UCSD-AML1 (cell line): ENCODE results near the gene SYNPR.

Experiments used
- DNase-seq: peaks from one replicate; lab custom pipeline; 2025; ENCODE audit not compliant: unreplicated experiment; lab: John Stamatoyannopoulos, UW

SYNPR gene

DNA sequence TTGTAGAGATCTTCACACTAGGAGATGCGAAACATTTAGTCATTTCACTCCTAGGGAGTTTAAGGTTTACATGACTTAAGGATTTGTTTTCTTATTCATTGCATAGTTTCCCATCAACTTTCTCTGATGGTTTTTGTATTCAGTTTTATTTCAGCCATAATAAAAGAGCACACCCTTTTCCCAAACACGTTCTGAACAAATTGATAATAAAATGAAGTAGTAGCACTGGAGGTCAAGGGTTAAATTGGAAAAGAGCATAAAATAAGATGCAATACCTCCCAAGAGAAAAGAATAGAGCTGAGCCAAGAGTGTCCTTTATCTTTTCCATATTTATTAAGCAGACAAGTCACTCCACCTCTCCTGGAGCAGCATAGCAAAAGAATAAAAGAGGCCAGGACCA is 104.9 kb downstream of the SYNPR start:
- no peak for DNase-seq

DNA sequence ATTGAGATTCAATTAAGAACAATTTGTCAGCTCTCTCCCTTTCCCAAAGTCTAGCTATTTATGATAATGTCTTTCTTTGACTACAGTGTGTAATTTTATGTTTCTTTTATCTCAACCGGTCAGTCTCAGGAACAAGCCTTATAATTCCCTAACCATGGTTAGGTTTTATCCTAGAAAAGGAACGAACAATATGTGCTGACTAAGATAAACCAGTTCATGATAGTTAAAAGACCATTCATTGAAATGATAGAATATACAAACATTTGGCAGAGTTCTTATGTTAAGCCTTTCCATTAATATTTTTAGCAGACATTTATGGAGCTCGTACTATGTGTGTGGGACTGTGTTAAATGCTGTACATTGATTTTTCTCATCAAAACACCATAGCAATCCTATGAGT is 106.3 kb downstream of the SYNPR start:
- no peak for DNase-seq

DNA sequence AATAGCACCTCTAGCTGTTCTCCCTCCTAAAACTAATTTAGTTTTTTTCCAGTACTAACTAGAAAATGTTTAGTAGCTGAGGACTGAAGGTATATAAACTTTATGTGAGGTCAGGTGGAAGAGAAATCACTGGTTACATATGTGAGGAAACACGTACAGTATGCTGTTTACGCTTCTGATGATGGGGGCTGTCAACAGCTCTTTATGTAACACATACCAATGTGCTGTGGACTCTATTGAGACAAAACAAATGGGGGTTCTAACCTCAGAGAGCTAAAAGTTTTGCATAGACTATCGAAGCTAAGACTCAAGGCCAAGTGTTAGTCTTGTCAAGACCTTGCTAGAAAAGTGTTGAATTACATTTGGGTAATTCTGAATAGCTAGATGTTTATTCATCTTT is 107.5 kb downstream of the SYNPR start:
- DNase-seq = no peak

- no peak for DNase-seq
These were observed 108.5 kb downstream of the SYNPR start for GRCh38 chr3:63386568-63386967.

- no peak for DNase-seq
These were observed 109.5 kb downstream of the SYNPR start for GRCh38 chr3:63387568-63387967.

DNA sequence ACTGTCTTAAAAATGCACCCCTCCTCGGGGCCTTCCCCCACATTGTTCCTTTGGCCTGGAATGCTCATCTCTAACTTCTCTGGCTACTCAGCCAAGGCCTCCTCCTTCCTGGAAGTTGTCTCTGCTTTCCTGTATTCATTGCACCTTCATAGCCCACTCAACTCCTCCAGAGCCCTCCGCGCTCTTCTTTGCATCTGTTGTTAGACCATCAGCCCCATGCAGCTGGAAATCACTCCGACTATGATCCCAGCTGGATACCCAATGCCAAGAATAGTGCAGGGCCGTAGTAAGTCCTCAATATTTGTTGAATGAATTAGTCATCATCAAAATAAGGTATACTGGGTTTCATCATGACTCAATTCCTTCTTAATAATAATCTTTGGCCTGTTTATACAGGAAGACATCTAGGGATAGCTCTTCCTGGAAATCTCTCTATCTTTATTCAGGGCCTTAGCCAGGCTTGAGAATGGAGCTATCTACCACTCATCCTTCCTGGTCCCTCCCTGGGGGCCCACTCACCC is 112.7 kb downstream of the SYNPR start:
- DNase-seq = no peak

DNA sequence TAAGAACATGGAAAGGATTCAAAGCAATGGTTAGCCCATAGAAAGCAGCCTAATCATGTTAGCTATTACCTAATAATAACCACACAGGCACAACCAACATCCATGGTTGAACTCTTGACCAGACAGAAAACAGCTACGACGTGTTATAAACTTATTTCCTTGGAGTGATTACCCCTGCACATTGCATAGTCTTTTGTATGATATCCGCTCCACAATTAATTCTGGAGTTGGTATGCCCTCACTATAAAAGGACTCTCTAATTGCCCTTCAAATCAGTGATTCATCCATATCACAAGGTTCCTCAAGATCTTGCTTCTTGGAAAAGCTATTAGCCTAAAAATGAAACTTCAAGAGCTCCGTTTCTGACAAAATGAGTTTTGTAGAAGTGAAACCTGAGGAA is 117.9 kb downstream of the SYNPR start:
- DNase-seq = no peak

DNA sequence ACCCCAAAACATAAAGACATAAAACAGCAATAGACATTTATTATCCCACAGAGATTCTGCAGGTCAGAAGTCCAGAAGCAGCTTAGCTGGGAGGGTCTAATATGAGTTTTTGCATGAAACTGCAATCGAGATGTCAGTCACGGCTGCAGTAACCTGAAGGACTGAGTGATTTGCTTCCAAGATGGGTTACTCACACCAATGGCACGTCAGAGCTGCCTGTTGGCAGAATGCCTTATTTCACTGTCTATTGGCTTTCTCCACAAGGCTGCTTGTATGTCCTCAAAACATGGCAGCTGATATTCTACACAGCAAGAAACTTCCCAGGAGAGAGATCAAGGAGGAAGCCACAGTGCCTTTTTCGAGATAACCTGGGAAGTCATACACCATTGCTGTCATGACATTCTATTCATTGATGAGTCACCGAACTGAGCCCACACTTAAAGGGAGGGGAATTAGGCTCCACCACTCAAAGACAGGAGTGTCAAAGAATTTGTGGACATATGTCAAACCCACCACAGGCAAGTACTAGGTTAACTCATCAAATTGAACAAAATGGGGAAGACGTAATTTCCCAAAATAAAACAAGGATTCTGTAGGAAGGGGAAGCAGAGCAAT is 122.2 kb downstream of the SYNPR start:
- DNase-seq = no peak

- no peak for DNase-seq
These were observed 127.8 kb downstream of the SYNPR start for GRCh38 chr3:63405882-63406281.

DNA sequence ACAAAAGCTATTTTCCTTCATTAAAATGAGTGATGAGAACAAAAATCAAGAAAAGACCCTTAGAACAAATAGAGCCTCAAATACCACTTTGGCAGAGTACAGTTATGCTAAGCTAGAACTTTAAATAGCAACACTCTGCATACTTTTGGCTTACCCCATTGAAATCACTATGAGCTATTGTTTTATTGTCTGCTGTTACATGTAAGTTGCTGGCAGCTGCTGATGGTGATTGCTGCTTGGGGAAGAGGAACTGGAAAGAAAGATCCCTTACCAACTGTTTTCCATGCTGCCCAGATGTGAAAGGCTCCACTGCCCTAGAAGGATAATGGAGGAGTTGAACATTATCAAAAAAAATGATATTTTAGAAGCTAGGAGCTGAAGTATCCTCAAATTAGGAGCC is 135.4 kb downstream of the SYNPR start:
- no peak for DNase-seq

- DNase-seq = no peak
These were observed 136.5 kb downstream of the SYNPR start for GRCh38 chr3:63414607-63415006.

- DNase-seq = no peak
These were observed 151.8 kb downstream of the SYNPR start for GRCh38 chr3:63429905-63430304.

DNA sequence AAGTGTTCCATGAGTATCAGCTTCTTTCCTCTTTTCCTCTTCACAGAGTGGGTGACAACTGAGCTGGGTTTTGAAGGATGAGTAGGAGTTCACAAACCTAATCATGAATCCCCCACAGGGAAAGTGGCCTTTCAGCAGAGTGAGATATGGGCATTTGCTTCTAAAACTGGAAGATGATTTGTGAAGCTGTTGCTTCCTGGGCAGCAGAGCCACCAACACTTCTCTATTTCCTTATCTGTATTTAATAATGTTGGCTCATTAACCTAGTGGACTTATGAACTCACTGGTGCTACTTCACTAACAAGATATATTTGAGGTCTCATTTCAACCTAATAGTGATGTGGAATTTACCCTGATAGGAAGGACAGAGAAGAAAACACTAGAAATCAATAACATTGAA is 152.8 kb downstream of the SYNPR start:
- no peak for DNase-seq

GRCh38 chr3:63437858-63438257 is 159.8 kb downstream of the SYNPR start:
- DNase-seq = no peak

DNA sequence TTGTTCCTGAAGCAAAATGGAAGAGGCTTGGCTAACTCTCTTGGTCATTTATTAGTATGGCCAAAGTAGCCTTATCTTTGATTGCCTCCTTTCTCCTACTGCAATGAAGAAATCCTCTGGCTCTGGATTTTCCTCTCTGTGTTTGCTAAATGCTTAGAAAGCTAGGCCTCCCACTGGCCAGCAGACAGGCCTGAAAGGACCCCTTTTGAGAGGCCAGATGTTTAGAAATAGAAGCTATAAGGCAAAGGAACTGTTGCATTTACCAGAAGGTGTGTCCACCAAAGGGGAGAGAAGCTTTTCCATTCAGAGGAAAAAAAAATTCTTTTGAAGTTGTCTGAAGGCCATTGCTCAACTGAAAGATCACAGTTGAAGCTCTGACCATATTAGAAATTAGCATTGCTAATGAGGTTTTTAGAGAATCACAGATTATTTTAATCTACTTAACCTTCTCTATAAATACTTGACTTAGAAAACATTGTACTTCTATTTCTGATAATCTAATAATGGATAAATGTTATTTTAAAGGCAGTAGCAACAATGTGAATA is 160.8 kb downstream of the SYNPR start:
- DNase-seq = no peak

DNA sequence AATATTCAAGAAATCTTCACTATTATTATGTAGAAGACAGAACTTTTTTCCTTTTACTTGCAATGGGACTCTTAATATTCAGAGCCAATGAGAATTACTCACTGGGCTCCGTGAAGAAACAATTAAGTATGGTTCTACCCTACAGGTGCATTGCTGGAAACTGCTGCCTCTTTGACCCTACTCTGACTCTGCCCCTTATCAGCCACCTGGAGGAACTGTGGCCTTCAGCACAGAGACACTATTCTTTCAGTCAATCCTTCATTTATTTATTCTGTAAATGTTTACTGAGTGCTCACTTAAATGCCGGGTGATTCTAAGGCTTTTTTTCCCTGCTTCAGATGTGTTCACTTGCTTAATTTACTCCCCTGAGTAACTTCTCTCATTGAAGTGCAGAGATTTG is 163.2 kb downstream of the SYNPR start:
- DNase-seq = no peak

DNA sequence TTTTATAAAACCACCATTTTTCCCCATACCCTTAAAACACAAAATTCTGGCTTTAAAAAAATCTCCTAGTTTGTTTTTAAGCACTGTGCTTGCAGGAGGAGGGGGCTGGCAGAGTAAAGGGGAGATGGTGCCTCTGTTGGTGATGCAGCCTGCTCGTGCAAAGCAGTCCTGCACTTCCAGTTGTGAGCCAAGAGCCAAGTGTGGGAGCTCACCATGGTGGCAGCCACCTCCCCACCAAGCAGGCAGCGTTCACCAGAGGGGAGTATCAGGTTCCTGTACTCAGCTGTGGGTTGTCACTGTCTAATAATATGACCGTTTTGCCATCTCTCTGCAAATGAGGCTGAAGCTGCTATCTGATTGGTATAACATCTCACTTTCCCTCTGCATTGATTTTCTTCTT is 164.8 kb downstream of the SYNPR start:
- no peak for DNase-seq

GRCh38 chr3:63450023-63450422 is 171.9 kb downstream of the SYNPR start:
- no peak for DNase-seq

DNA sequence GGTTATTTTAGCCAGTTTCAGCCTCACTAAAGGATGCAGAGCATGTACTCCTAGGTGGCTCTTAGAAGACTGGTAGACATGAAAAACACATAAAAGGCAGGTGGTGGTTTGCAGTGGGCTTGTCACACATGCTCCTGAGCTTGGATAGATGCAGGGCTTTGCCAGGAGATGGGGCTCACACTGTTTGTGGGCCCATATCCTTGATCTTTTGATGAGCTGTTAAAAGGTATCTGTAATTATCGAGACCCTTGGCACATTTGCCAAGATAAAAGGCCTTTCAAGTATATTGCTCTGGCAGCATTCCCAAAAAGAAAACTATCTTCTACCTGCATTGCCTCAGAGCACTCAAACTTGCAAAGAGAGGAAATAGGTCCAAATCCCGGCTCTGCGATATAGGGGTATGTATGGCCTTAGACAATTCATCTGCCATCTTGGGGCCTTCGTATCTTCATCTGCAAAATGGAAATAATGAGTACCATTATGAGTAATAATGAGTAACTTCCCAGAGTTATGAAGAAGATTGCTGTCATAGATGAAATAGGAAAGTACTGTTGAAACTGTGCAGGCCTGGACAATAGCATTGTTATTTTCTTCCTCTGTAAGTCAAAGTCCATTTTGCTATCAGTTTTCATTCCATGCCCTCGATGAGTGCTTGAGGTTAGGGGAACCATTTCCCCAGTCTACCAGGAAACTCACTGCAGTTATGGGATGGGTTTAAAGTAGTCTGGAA is 172.7 kb downstream of the SYNPR start:
- DNase-seq = no peak

DNA sequence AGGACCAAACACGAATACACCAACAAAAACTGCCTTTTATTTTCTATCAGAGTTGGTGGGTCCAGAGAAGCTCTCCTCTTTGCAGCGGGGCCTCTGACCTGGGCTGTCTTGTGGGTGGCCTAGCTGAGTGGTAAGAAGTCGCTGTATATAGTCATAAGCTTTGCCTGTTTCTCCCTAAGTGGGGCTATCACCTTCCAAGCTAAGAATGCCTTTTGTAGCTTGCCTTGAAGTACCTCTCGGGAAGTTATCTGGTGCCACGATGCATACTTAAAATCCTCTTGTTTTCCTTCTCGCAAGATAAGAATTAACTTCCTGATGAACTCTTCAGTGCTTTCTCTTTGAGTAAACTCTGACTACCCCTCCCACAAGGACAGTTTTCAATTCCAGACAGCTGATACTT is 178.8 kb downstream of the SYNPR start:
- DNase-seq = no peak

DNA sequence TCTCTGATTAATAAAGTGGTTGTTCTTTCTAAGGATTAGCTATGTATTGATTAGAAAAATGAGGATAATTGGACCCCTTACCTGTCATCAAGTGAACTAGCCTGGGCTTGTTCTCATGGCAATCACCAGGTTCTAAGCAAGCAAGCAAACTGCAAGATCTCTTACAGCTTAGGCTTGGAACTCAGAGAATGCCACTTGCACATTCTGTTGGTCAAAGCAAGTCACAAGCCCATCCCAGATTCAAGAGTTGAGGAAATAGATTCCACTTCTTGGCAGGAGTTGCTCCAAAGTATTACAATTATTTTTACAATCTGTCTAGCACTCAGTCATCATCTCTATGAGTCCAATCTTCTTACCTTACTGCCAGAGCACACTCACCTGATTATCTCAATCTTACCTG is 180.3 kb downstream of the SYNPR start:
- DNase-seq = no peak

GRCh38 chr3:63462732-63463131 is 184.6 kb downstream of the SYNPR start:
- DNase-seq = no peak

DNA sequence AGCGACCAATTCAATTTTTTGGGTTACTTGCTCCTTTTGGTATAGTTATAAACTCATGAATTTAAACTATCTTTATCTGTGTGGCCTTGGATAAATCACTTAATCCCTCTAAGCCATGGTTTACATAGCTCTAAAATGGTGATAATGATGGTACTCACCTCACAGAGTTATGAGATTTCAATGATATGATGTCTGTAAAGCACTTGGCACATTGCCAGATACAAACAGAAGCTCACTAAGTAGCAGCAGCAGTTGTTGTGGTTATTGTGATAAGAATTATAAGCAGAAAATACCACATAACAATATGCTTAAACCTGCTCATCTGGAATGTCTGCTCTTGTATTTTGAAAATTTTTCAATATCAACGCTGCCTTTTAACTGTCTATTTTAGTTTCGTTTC is 189.3 kb downstream of the SYNPR start:
- no peak for DNase-seq
